Measurements from ENCODE around the gene MAPKAPK2. TPM values are rescaled to one million over a fixed set of nuclear protein-coding genes. Genes with fewer than 3 reads are reported as not detected.

Gene MAPKAPK2
- polyA plus RNA-seq, 1 donor (not counting 4 experiments of a cell fraction or from before 2014, with no cell fraction given), result 41.5 TPM

- H3K9me1 ChIP-seq (ENCODE audit: control insufficient read depth, extremely low read depth, insufficient read depth, low read length), result peaks cover 15% of the 10 kb centered on the region
- no peak overlapping the region for H2AFZ ChIP-seq (ENCODE audit: control insufficient read depth, low read length)
- peaks cover 80% of the 10 kb centered on the region for H3K79me2 ChIP-seq (ENCODE audit: control insufficient read depth, insufficient read depth, low read length)
- dilution Hi-C loops (cut with MboI; ENCODE audit: extremely low pct_ligation_motif_present, low sequenced_read_pairs), result no loop called here
- no peaks in the 10 kb centered on the region for H3K9me3 ChIP-seq (ENCODE audit: control insufficient read depth, low read depth, low read length)
- FAIRE-seq (no peak), DNase-seq (ENCODE audit: low read depth, low spot score) (no peak)
- H3K36me3 ChIP-seq (ENCODE audit: control insufficient read depth in 2 of 2, extremely low read depth in 1 of 2, insufficient read depth in 2 of 2, low read length in 2 of 2), result no peaks in the 10 kb centered on the region
- peaks cover 38% of the 10 kb centered on the region for H4K20me1 ChIP-seq (ENCODE audit: control insufficient read depth, extremely low read depth, insufficient read depth, low read length)
- peak overlapping the region; percentile 64 for H3K4me2 ChIP-seq (ENCODE audit: control insufficient read depth, extremely low read depth, insufficient read depth, low read depth, low read length)
- peaks cover 15% of the 10 kb centered on the region for H3K4me1 ChIP-seq (ENCODE audit: control insufficient read depth, extremely low read depth, insufficient read depth, low read length)
- TF ChIP-seq EZH2 (IDR thresholded peaks at IDR 0.05; ENCODE audit: low read length) (no peak), CTCF (optimal IDR thresholded peaks at IDR 0.05 in 1 of 3, IDR thresholded peaks at IDR 0.05 in 1 of 3, conservative IDR thresholded peaks at IDR 0.05 in 1 of 3; ENCODE audit: extremely low read depth in 1 of 3, insufficient read depth in 2 of 3, low read length in 3 of 3) (no peak)
- H3K27ac ChIP-seq (ENCODE audit: control insufficient read depth, insufficient read depth, low read length), result peak overlapping the region; percentile 9
- no peak overlapping the region for H3K9ac ChIP-seq (ENCODE audit: control insufficient read depth, extremely low read depth, insufficient read depth, low read length)
- H3K4me3 ChIP-seq (ENCODE audit: control insufficient read depth in 2 of 3, extremely low read depth in 1 of 3, insufficient read depth in 2 of 3, low read depth in 1 of 3, low read length in 3 of 3), result no peak overlapping the region
- no peaks in the 10 kb centered on the region for H3K27me3 ChIP-seq (ENCODE audit: control insufficient read depth, extremely low read depth, insufficient read depth, low read length)
These were observed 38.7 kb downstream of the MAPKAPK2 start for GRCh38 chr1:206723462-206723804.

DNA sequence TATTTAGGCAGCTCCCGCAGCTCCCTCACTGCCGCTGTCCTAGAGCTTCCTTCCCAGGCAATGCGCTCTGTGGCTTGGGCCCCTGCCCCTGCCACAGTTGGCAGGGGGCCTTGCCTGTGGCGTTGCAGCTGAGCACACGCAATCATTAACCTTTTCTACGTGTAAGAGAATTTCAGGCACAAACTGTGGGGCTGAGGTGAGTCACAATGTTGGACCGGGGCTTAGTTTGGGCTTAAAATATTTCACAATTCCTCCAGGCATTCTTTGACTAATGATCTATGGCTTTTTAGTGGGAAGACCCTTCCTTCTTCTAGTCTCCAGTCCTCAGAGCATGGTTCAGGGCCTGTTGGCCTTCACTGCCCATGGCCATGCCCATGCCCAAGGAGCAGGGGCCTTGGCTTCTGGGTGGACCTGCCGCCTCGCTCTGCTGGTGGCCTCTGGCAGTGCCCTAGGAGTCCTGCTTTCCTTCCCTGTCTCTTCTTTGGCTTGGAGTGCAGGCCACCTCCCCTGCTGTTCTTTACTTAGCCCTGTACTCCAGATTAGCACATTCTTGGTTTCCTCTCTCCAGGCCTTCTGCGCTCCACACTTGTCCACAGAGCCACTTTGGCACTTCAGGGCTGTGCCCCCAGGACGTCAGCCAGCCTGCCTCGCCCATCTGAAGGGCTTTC, 39.2 kb downstream of the MAPKAPK2 start:
- no peak overlapping the region for H2AFZ ChIP-seq (ENCODE audit: control insufficient read depth, low read length)
- no peak for FAIRE-seq
- H3K4me3 ChIP-seq (ENCODE audit: control insufficient read depth in 2 of 3, extremely low read depth in 1 of 3, insufficient read depth in 2 of 3, low read depth in 1 of 3, low read length in 3 of 3), result no peak overlapping the region
- peaks cover 15% of the 10 kb centered on the region for H3K4me1 ChIP-seq (ENCODE audit: control insufficient read depth, extremely low read depth, insufficient read depth, low read length)
- no peaks in the 10 kb centered on the region for H3K9me3 ChIP-seq (ENCODE audit: control insufficient read depth, low read depth, low read length)
- DNase-seq (ENCODE audit: low read depth, low spot score), result peak; percentile 48
- peaks cover 81% of the 10 kb centered on the region for H3K79me2 ChIP-seq (ENCODE audit: control insufficient read depth, insufficient read depth, low read length)
- TF ChIP-seq EZH2 (IDR thresholded peaks at IDR 0.05; ENCODE audit: low read length) (no peak), CTCF (optimal IDR thresholded peaks at IDR 0.05 in 1 of 3, IDR thresholded peaks at IDR 0.05 in 1 of 3, conservative IDR thresholded peaks at IDR 0.05 in 1 of 3; ENCODE audit: extremely low read depth in 1 of 3, insufficient read depth in 2 of 3, low read length in 3 of 3) (no peak)
- H3K27ac ChIP-seq (ENCODE audit: control insufficient read depth, insufficient read depth, low read length), result peak overlapping the region; percentile 12
- H3K36me3 ChIP-seq (ENCODE audit: control insufficient read depth in 2 of 2, extremely low read depth in 1 of 2, insufficient read depth in 2 of 2, low read length in 2 of 2), result peaks cover 0 to 4% of the 10 kb centered on the region in 2 experiments
- H3K9me1 ChIP-seq (ENCODE audit: control insufficient read depth, extremely low read depth, insufficient read depth, low read length), result peaks cover 15% of the 10 kb centered on the region
- H3K27me3 ChIP-seq (ENCODE audit: control insufficient read depth, extremely low read depth, insufficient read depth, low read length), result no peaks in the 10 kb centered on the region
- H3K4me2 ChIP-seq (ENCODE audit: control insufficient read depth, extremely low read depth, insufficient read depth, low read depth, low read length), result peak overlapping the region; percentile 64
- peaks cover 40% of the 10 kb centered on the region for H4K20me1 ChIP-seq (ENCODE audit: control insufficient read depth, extremely low read depth, insufficient read depth, low read length)
- no peak overlapping the region for H3K9ac ChIP-seq (ENCODE audit: control insufficient read depth, extremely low read depth, insufficient read depth, low read length)
- dilution Hi-C loops (cut with MboI; ENCODE audit: extremely low pct_ligation_motif_present, low sequenced_read_pairs), result no loop called here
